Uterus (tissue), 2 donors: ENCODE data around the gene CACNA1C.

Experiments
- POLR2A ChIP-seq, 2 donors: fragments of 450-650 bp; IDR thresholded peaks; one replicate each; pipeline ENCODE4 v1.6.1; 2016; ENCODE audit warnings: antibody characterized with exemption in 2 of 2, mild to moderate bottlenecking in 1 of 2, moderate library complexity in 1 of 2
- TF ChIP-seq, protein P1 (sequence below), 4 experiments: fragments of 200-600 bp in 2 of 4; fragments of 450-650 bp in 2 of 4; sonication (generic) in 2 of 4; IDR thresholded peaks; one replicate each; pipeline ENCODE4 v1.5.1; 2016 to 2019; ENCODE audit warnings: antibody characterized with exemption in 4 of 4, mild to moderate bottlenecking in 2 of 4, moderate library complexity in 1 of 4

DNA sequence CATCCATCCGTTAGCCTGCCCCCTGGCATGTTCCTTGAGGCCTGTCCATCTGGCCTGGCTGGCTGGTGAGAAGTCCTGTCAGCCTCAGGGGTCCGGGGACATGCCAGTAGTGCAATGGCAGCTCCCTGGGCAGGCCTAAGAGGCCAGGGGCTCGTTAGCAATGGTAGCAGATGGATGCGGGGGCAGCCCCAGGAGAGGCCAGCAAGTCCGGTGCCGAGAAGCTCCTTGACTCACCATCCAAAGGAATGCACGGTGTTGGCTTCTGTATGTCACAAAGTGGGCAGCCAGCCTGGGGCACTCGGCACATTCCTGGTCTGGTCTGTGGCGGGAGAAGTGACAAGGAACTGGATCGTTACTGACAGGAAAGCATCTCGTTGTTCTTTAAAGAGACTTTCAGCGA, 319.9 kb downstream of the CACNA1C start:
- TF ChIP-seq, protein P1, sequence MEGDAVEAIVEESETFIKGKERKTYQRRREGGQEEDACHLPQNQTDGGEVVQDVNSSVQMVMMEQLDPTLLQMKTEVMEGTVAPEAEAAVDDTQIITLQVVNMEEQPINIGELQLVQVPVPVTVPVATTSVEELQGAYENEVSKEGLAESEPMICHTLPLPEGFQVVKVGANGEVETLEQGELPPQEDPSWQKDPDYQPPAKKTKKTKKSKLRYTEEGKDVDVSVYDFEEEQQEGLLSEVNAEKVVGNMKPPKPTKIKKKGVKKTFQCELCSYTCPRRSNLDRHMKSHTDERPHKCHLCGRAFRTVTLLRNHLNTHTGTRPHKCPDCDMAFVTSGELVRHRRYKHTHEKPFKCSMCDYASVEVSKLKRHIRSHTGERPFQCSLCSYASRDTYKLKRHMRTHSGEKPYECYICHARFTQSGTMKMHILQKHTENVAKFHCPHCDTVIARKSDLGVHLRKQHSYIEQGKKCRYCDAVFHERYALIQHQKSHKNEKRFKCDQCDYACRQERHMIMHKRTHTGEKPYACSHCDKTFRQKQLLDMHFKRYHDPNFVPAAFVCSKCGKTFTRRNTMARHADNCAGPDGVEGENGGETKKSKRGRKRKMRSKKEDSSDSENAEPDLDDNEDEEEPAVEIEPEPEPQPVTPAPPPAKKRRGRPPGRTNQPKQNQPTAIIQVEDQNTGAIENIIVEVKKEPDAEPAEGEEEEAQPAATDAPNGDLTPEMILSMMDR (IDR thresholded peaks at IDR 0.05), result no peak
- TF ChIP-seq POLR2A (IDR thresholded peaks at IDR 0.05), result no peak
